ENCODE results near the gene TMEM123. TPM values are rescaled to one million over a fixed set of nuclear protein-coding genes. Genes with fewer than 3 reads are reported as not detected.

The TMEM123 gene
- total and polyA plus RNA-seq, 2 donors (not counting 3 experiments of a cell fraction or from before 2014, with no cell fraction given), result 201 to 257 TPM

GRCh38 chr11:102407901-102408300, 44.7 kb downstream of the TMEM123 start:
- Histone ChIP-seq H2AFZ (ENCODE audit: low read depth, low read length) (no peak overlapping the region), H3K36me3 (ENCODE audit: control insufficient read depth in 2 of 2, extremely low read depth in 1 of 2, insufficient read depth in 2 of 2, low read length in 2 of 2) (peaks cover 0 to 4% of the 10 kb centered on the region in 2 experiments), H4K20me1 (replicated peaks; ENCODE audit: control insufficient read depth, extremely low read depth, insufficient read depth, low read length) (peaks cover 3% of the 10 kb centered on the region), H3K27me3 (ENCODE audit: control insufficient read depth in 2 of 2, insufficient read depth in 2 of 2, low read length in 2 of 2) (no peaks in the 10 kb centered on the region), H3K4me1 (ENCODE audit: control insufficient read depth, extremely low read depth, insufficient read depth, low read length) (no peaks in the 10 kb centered on the region), H3K9me1 (replicated peaks; ENCODE audit: control insufficient read depth, extremely low read depth, insufficient read depth, low read length) (no peaks in the 10 kb centered on the region), H3K9me3 (replicated peaks; ENCODE audit: control insufficient read depth, insufficient read depth, low read length) (no peaks in the 10 kb centered on the region), H3K9ac (replicated peaks; ENCODE audit: extremely low read depth, insufficient read depth, low read length) (no peak overlapping the region), H3K4me3 (replicated peaks in 1 of 3; ENCODE audit: insufficient read depth in 1 of 3, low read depth in 1 of 3, low read length in 3 of 3) (no peak overlapping the region), H3K4me2 (ENCODE audit: insufficient read depth, low read length) (no peak overlapping the region), H3K27ac (ENCODE audit: insufficient read depth, low read depth, low read length) (no peak overlapping the region), H3K79me2 (ENCODE audit: control insufficient read depth, insufficient read depth, low read length) (peaks cover 73% of the 10 kb centered on the region)
- ChIA-PET POLR2A (no interaction called here), CTCF (interaction anchor here (1.3 to 2.0 kb wide), 6 partner anchors 10 to 41 kb away, joined by 3 to 13 read pairs (median 4); no protein-coding TSS in a partner anchor)
- BruUV-seq (replicated peaks), result no TSS peak
- no peak for TF ChIP-seq MAX (IDR thresholded peaks at IDR 0.05; ENCODE audit: insufficient read depth, insufficient read length)
- TF ChIP-seq GATA2 (IDR thresholded peaks at IDR 0.05; ENCODE audit: insufficient read depth, insufficient read length, low read depth, low read length), result no peak
- no peak for TF ChIP-seq JUN (IDR thresholded peaks at IDR 0.05; ENCODE audit: borderline replicate concordance, insufficient read depth, insufficient read length, low read depth)
- TF ChIP-seq POLR2AphosphoS5 (IDR thresholded peaks at IDR 0.05; ENCODE audit: insufficient read depth, low read depth, low read length), result no peak
- TF ChIP-seq MYC (IDR thresholded peaks at IDR 0.05; ENCODE audit: low read depth, low read length), result no peak
- no peak for TF ChIP-seq CTCF (IDR thresholded peaks at IDR 0.05; ENCODE audit: extremely low read depth in 1 of 2, insufficient read depth in 1 of 2, low read depth in 1 of 2, low read length in 2 of 2)
- TF ChIP-seq FOS (IDR thresholded peaks at IDR 0.05; ENCODE audit: borderline replicate concordance, insufficient read depth, low read length), result no peak
- TF ChIP-seq EZH2 (IDR thresholded peaks at IDR 0.05; ENCODE audit: borderline replicate concordance, low read depth, low read length, severe bottlenecking), result no peak
- TF ChIP-seq POLR2A (IDR thresholded peaks at IDR 0.05; ENCODE audit: low read depth, low read length), result no peak
- intact Hi-C loops (cut with micrococcal nuclease) (loop anchor here (1.0 kb wide), 1 partner anchor 44 kb away; the partner anchor contains the start of gene TMEM123), dilution Hi-C loops (cut with MboI; ENCODE audit: extremely low pct_ligation_motif_present, low sequenced_read_pairs) (no loop called here)
- DNase-seq (ENCODE audit: low read depth, low spot score) (peak; percentile 44), FAIRE-seq (peak; percentile 55)
